Measurements from ENCODE around the gene SLC39A7. TPM values are rescaled to one million over a fixed set of nuclear protein-coding genes. Genes with fewer than 3 reads are reported as not detected.

The SLC39A7 gene
- total RNA-seq, 6 experiments from 2014 or later = 215 to 240 (median 225) TPM

DNA sequence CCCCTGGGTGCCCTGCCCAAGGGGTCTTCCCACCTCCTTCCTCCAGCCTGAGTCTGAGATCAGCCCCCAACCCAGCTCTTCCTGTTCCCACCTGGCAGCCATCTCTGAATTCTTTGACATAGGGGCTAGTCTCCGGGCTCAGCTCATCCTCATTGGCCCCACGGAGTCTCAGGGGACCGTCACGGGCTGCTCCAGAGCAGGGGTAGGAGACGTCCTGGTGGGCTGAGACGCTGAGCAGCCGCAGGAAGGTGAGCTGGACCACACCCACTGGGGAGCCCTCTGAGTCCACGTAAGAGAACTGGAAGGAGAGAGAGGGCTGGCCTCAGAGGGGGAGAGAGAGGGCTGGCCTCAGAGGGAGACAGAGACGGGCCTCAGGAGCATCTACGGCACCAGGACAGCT lies 36.5 kb upstream of the SLC39A7 start:
- Mint-ChIP-seq H3K4me3 (no peak overlapping the region), H3K27ac (no peak overlapping the region), H3K4me1 (ENCODE audit: low read depth) (peaks cover 21% of the 10 kb centered on the region), H3K27me3 (ENCODE audit: insufficient read depth) (peaks cover 30% of the 10 kb centered on the region), H3K9me3 (no peaks in the 10 kb centered on the region), H3K36me3 (ENCODE audit: low read depth) (no peaks in the 10 kb centered on the region)
- DNase-seq = no peak
- no peak for TF ChIP-seq CTCF (IDR thresholded peaks at IDR 0.05)

DNA sequence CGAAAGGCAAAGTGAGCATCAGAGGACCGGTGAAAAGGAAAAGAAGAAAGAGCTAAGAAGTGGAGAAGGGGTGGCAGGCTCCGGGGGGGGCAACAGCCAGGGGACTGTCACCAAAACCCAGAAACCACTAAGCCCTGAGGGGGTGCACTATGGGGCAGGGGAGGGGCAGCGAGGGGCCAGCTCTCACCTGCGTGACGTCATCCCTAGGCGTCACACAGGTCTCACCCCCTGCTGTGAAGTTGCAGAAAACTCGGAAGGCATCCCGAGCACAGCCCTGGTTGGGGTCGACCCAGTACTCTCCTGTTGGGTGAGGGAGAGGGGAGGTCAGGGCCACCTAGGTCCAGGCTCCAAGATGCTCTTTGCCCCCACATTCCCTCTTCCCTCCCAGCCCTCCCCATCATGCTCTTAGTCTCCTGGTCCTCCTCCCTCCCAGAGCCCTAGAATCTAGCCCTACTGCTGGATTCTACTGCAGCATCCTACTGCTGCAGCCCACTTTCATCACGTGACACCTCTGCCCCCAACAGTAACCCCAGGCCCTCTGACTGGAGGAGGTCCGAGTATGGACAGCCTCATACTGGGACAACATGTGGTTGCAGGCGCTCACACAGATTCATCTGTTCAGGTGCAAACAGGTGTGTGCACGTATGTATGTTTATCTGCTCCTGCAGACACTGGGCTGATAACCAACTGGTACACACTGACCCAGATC lies 35.8 kb upstream of the SLC39A7 start:
- DNase-seq = no peak
- peaks cover 21% of the 10 kb centered on the region for H3K4me1 Mint-ChIP-seq (ENCODE audit: low read depth)
- no peak overlapping the region for H3K27ac Mint-ChIP-seq
- H3K4me3 Mint-ChIP-seq = no peak overlapping the region
- H3K27me3 Mint-ChIP-seq (ENCODE audit: insufficient read depth) = peaks cover 33% of the 10 kb centered on the region
- no peaks in the 10 kb centered on the region for H3K36me3 Mint-ChIP-seq (ENCODE audit: low read depth)
- no peak for TF ChIP-seq CTCF (IDR thresholded peaks at IDR 0.05)
- no peaks in the 10 kb centered on the region for H3K9me3 Mint-ChIP-seq

- Mint-ChIP-seq H3K27me3 (ENCODE audit: insufficient read depth) (peaks cover 30% of the 10 kb centered on the region), H3K36me3 (ENCODE audit: low read depth) (no peaks in the 10 kb centered on the region), H3K27ac (no peak overlapping the region), H3K4me1 (ENCODE audit: low read depth) (peaks cover 16% of the 10 kb centered on the region), H3K4me3 (no peak overlapping the region), H3K9me3 (no peaks in the 10 kb centered on the region)
- DNase-seq = no peak
- TF ChIP-seq CTCF (IDR thresholded peaks at IDR 0.05) = no peak
Observed at GRCh38 chr6:33165581-33166258, 34.9 kb upstream of the SLC39A7 start.

DNA sequence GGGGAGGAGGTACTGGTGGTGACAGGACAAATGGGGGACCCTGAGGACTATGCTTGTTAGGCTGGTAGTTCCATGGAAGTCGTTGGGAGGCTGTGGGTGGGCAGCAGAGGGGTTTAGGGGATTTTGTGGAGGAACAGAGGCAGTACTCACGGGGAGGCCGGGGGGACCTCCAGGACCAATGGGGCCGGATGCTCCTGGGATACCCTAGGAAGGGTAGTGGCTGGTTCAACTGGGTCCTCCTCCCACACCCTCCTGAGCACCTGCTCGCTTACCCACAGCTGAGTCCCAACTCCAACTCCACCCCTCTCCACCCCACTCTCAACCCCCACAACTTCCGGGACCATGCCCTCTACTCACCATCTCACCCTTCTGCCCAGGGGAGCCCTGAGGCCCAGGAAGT lies 34.3 kb upstream of the SLC39A7 start:
- DNase-seq = no peak
- Mint-ChIP-seq H3K27ac (no peak overlapping the region), H3K36me3 (ENCODE audit: low read depth) (no peaks in the 10 kb centered on the region), H3K4me3 (no peak overlapping the region), H3K4me1 (ENCODE audit: low read depth) (peaks cover 9% of the 10 kb centered on the region), H3K9me3 (no peaks in the 10 kb centered on the region), H3K27me3 (ENCODE audit: insufficient read depth) (peaks cover 28% of the 10 kb centered on the region)
- no peak for TF ChIP-seq CTCF (IDR thresholded peaks at IDR 0.05)

DNA sequence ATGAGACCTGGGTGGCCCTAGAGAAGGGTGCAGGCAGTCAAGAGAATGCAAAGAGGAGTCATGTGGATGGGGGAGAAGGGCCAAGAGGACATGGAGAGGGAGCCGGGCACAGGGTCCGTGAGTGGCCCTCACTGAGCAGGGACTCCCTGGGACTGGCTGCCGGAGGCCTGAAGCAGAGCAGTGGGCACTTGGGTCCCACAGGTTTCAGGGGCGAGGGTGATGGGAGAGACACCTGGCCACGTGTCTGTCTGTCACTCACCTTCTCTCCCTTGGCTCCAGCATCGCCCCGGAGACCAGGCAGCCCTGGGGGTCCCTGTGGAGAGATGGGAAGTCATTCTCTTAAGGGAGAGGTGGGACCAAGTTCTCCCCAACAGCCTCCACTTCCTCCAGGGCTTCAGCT lies 33.9 kb upstream of the SLC39A7 start:
- no peak for TF ChIP-seq CTCF (IDR thresholded peaks at IDR 0.05)
- Mint-ChIP-seq H3K36me3 (ENCODE audit: low read depth) (no peaks in the 10 kb centered on the region), H3K27me3 (ENCODE audit: insufficient read depth) (peaks cover 28% of the 10 kb centered on the region), H3K4me3 (no peak overlapping the region), H3K27ac (no peak overlapping the region), H3K9me3 (no peaks in the 10 kb centered on the region), H3K4me1 (ENCODE audit: low read depth) (peaks cover 5% of the 10 kb centered on the region)
- no peak for DNase-seq

All from HFFc6 (cell line).